T-helper 1 cell (primary cell): ENCODE data around the gene MRPL12.

ENCODE experiments used
- DNase-seq, 5 donors: peaks; one replicate each; pipeline ENCODE4 v3.0.0-alpha.2; 2012 to 2020

MRPL12 gene

DNA sequence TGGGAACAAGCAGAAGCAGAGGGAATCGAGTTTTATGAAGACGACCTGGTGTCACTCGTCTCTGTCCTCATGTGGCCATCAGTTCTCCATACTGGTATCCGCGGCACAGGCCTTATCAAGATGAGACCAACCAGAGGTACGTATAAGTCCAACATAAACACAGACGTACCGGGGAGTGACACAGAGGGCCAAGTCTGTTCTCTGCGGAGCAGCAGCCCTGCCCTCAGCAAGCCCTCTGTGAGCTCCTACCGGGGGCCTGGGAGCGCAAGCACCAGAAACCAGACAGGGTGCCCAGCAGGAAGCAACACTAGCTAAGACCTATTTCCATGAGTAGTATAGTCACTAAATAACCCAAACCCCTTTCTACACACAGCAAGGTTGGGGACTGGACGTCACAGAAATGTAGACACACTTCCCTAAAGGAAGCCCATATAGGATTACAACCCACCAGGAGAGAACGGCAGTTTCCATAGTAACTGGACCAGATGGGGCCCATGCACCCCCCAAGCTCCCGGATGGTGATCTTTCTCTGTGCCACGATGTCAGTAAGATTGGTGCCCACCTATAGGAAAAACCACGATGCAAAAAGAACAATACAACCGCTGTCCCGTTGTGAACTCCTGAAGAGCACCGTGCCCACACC, 20.5 kb upstream of the MRPL12 start:
- DNase-seq: no peak

DNA sequence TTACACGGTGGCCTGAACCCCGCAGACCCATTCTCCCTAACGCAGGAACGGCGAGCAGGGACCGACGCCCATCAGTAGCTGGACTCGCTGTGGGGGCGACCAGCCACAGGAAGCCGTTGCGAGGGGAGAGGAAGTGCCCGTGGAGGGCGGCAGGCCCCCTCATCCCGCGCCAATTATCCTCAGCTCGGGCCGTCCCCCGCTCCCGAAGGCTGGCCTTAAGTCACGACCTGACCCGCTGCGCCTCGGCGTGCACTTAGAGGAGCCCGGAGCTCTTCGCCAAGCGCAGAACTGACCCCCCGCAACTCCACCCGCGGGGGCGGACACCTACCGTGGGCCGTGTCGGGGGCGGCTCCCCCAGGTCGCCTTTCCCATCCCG, 20.0 kb upstream of the MRPL12 start:
- no peak for DNase-seq

DNA sequence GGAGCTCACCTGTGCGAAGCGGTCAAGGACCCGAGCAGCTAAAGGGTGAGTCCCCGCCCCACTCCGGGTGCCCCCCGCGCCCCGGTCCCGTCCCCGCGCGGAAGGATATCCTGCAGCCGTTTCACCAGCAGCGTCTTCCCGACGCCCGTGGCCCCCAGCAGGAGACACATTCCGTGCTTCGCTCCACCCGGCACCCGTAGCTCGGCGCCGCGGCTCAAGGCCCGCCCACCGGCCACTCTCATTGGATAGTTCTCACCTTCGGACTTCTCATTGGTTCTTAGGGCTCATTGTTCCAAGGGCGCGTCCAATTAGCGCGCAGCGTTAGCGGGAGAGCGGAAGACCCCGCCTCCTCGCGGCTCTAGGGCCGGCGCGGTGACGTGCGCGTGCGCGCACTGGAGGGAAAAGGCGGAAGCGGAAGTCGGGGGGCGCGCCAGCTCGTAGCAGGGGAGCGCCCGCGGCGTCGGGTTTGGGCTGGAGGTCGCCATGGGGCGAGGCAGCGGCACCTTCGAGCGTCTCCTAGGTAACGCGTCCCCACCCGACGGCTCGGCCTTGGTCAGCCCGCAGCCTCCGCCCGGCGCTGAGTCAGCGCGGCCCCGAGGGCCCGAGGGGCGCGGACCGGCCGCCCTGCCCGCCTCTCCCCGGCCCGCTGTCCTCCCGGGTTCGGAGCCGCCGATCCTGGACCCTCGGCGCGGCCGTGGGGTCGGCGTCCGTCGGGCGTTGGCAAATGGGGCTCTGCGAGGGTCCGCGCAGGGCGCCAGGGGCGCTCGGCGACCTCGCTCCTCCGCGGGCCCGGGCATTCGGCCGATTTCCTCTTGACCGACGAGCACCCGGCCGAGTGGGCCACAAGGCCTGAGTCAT, 19.4 kb upstream of the MRPL12 start, which contains the start of the genes ARL16 and HGS:
TSS of gene ARL16 (minus strand) at position 214 of the 858 bp plus-strand sequence. CDS start at position 170, 44 bp downstream.
TSS of gene HGS (plus strand) at position 428 of the 858 bp plus-strand sequence. CDS start at position 484, 56 bp downstream.
- peak; percentile 93 to 99 (median 95) for DNase-seq

DNA sequence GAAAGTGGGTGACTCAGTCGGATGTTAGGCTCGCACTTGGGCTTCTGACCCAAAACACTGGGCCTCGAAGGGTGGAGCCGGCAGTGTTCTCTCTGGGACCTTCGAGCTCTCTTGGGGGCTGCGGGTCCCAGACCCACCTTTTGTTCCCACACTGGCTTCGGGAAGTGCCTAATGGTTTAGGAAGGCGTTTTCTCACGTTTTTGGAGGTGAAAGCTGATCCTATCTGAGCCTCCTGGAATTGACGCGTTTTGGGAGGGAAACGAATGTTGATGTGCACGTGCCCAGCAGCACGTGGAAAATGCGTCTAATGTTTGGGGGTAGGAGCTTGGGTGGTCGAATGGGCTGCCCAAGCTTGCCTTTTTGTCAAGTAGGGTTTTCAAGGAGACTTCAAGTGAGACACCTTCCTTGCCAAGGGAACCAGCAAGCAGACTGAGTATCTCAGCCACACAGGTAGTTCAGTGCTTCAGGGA, 18.7 kb upstream of the MRPL12 start:
- no peak for DNase-seq

DNA sequence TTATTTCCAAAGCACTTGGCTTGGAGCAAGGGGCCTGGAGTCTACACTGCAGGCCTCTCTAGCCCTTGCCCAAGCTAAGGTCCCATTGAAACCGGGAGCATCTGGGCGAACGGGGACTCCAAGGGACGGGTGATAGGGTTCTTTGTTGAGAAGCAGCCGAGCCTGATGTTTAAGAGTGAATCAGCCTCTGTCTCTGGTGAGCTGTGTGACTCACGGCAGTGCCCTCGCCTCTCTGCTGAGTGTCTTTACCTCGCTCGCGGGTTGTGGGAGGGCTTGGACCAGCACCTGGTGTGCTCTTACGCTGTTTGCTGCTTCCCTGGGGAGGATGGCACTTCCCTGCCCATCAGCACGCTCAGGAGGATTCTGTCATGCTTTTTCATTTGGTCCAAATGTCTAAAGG, 18.1 kb upstream of the MRPL12 start:
- DNase-seq: no peak

DNA sequence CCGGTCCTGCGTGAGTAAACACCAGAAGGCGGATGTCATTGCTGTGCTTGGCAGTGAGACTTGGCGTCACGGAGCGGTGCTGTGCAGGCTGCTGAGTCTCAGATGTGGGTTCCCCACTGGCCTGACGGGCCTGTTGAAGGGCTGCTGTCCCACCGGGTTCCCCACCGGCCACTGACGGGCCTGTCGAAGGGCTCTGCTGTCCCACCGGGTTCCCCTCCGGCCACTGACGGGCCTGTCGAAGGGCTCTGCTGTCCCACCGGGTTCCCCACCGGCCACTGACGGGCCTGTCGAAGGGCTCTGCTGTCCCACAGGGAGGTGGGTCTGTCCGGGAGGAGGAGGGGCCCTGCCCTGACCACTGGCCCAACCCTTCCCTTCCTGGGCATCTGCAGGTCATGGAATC, 16.6 kb upstream of the MRPL12 start:
- no peak for DNase-seq

DNA sequence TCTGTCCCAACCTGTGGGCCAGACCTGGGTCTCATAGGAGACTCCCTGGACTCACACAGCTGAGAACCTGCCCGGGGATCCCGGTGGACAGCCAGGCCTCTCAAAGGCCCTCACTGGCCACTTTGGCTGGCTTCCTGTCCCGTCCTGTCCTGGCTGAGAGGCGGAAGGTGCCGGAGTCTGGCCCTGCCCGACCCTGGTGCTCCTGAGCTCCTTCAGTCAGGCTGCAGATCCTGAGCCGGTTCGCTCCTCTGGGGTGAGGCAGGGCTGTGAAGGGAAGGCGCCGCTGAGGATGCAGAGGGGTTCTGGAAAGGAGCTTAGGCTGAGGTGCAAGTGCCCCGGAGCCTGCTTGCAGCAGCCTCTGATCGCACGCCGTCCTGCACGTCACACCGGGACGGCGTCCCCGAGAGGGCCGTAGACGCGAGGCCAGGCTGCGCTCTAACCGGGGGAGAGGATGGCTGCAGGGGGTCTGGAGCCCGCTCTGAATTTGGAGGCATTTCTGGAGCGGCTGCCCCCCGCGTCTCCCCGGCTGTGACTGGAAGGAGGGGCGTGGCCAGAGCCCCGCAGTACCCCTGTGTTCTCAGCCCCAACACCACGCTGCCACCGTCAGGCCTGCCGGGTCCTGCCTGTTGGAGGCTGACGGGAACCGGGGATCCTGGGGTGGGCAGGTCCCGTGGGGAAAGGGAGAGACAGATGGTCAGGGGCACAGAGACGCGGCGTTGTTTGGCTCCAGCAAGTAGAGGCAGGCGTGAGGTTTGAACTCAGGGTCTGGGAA, 15.2 kb upstream of the MRPL12 start:
- no peak for DNase-seq

DNA sequence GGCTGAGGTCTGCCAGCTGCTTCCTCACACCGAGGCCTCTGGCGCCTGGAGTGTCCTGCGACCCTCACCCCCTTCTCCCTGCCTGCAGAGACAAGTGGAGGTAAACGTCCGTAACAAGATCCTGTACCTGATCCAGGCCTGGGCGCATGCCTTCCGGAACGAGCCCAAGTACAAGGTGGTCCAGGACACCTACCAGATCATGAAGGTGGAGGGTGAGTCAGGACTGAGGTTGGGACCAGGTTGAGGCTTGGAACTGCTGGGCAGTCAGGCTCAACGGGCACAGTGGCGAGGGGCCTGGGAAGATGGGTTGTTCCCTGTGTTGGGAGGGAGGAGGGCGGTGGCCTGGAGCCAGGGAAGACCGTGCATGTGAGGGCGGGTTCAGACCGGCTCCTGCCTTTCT, 14.6 kb upstream of the MRPL12 start:
- no peak for DNase-seq

DNA sequence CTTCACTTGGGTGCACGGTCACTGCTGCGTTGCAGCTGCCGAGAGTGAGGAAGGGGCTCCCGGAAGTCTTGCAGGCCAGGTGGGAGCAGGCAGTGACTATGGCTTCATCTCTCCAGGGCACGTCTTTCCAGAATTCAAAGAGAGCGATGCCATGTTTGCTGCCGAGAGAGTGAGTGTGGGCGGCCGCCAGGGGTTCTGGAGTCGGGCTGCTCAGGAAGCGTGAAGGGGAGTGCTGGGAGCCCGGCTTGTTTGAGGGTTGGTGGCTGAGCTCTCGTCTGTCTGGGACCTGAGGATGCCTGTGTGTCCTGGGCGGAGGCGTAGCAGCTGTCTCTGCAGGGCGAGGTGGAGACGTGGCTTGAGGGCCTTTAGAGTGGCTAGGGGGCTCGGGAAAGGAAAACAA, 13.1 kb upstream of the MRPL12 start:
- no peak for DNase-seq

DNA sequence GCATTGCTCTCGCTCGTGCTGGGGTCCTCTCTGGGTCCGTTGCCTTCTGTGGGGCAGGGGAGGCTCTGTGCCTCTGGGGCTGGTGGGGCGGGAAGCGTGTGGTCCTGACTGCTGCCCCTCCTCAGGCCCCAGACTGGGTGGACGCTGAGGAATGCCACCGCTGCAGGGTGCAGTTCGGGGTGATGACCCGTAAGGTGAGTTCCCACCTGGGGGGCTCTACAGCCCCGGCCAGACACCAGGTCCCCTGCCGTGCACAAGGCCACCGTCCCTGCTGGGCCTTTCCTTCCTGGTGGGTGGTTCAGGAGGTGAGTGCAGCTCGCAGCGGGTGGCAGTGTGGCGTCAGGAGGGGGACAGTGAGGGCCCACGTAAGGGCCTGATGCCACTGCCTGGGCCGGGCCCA, 12.6 kb upstream of the MRPL12 start:
- DNase-seq: no peak

DNA sequence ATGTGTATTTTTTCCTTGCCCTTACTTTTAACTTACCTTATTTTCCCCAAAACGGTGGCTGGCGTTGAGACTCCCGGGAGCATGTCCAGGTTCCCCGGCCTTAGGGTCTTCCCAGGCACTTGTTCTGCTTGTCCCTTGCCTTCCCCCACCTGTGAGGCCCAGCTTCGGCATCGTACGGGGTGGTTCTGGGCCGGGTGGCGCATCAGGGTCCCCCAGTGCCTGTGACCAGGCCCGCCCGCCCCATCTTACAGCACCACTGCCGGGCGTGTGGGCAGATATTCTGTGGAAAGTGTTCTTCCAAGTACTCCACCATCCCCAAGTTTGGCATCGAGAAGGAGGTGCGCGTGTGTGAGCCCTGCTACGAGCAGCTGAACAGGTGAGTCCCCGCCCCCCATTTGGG, 12.0 kb upstream of the MRPL12 start:
- no peak for DNase-seq

DNA sequence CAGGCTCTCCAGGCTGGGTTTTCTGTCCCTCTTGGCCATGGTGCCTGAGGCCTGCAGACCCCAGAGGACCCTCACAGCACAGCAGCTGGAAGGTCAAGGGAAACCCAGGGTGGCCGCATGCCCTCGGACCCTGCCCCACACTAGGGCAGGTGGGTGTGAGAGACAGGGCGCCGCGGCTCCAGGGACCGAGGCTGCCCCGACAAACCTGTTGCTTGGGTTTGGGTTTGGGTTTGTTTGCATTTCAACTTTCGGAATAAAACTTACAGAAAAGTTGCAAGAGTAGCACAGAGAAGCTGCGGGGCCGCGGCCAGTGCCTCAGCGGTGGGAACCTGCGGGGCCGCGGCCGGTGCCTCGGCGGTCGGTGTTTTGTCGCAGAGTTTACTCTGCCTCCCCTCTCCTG, 11.6 kb upstream of the MRPL12 start:
- DNase-seq: no peak

DNA sequence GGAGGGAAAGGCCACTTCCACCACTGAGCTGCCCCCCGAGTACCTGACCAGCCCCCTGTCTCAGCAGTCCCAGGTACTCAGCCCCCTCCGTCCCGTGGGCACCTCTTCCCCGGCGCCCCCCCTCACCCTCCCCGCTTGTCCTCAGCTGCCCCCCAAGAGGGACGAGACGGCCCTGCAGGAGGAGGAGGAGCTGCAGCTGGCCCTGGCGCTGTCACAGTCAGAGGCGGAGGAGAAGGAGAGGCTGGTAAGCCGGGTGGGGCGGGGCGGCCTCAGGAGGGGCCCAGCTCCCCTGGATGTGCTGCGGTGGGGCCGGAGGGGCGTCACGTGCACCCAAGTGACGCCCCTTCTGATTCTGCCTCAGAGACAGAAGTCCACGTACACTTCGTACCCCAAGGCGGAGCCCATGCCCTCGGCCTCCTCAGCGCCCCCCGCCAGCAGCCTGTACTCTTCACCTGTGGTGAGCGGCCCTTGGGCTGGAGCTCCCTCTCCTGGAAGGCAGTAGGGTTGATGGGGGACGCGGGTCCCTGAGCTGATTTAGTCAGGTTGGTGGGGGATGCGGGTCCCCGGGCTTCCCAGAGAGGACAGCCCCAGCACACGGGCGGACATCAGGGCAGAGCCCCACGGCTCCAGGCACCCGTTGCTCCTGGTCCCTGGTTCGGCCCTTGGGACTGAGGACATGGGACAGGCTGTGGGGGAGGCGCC, 9.5 kb upstream of the MRPL12 start:
- DNase-seq: no peak

DNA sequence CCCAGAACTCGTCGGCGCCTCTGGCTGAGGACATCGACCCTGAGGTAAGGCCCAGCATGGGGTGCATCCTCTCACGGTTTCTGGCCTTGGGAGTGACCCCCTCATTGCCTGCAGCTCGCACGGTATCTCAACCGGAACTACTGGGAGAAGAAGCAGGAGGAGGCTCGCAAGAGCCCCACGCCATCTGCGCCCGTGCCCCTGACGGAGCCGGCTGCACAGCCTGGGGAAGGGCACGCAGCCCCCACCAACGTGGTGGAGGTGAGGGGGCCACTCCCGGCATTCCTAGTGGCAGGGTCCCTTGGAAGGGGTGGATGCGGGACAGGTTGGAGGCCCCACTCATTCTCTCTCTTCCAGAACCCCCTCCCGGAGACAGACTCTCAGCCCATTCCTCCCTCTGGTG, 8.4 kb upstream of the MRPL12 start:
- DNase-seq: no peak

DNA sequence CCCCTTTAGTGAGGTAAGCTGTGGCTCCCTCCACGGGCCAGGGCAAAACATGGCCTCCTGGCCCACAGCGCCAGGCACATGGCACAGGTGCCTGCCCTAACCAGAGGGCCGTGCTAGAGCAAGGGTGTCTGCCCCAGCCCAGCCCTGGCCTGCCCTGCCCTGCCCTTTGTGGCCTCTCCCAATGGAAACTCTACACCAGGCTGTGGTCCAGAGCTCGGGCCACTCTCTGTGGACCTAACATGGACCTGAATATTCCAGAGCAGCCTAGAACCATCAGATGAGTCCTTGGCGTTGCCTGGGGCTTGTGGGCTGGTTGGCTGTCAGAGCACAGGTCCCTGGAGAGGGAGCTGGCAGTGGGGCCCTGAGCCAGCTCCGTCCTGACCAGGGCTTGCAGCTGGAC, 8.0 kb upstream of the MRPL12 start:
- DNase-seq: no peak

DNA sequence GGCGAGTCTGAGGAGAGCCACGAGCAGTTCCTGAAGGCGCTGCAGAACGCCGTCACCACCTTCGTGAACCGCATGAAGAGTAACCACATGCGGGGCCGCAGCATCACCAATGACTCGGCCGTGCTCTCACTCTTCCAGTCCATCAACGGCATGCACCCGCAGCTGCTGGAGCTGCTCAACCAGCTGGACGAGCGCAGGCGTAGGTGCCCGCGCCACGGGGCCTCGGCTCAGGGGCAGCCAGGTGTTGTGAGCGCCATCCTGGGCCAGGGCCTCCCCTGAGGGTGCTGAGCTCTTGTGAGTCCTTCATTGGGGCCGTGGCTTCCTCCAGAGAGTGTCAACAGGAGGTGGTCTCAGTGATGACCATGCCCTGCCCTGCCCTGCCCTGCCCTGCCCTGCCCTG, 7.4 kb upstream of the MRPL12 start:
- no peak for DNase-seq

DNA sequence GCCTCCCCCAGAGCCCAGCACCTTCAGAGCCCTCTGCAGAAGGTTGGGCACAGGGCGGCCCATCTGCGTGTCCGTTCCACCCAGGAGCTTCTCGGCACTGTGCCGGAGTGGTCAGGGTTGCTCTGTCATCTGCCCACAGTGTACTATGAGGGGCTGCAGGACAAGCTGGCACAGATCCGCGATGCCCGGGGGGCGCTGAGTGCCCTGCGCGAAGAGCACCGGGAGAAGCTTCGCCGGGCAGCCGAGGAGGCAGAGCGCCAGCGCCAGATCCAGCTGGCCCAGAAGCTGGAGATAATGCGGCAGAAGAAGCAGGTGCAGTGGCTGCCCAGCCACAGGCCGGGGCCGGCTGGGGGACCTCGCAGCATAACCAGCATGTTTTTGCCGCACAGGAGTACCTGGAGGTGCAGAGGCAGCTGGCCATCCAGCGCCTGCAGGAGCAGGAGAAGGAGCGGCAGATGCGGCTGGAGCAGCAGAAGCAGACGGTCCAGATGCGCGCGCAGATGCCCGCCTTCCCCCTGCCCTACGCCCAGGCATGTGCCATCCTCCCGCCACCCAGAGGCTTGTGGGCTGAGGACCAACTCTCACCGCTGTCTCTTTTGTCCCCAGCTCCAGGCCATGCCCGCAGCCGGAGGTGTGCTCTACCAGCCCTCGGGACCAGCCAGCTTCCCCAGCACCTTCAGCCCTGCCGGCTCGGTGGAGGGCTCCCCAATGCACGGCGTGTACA, 6.8 kb upstream of the MRPL12 start:
- no peak for DNase-seq

DNA sequence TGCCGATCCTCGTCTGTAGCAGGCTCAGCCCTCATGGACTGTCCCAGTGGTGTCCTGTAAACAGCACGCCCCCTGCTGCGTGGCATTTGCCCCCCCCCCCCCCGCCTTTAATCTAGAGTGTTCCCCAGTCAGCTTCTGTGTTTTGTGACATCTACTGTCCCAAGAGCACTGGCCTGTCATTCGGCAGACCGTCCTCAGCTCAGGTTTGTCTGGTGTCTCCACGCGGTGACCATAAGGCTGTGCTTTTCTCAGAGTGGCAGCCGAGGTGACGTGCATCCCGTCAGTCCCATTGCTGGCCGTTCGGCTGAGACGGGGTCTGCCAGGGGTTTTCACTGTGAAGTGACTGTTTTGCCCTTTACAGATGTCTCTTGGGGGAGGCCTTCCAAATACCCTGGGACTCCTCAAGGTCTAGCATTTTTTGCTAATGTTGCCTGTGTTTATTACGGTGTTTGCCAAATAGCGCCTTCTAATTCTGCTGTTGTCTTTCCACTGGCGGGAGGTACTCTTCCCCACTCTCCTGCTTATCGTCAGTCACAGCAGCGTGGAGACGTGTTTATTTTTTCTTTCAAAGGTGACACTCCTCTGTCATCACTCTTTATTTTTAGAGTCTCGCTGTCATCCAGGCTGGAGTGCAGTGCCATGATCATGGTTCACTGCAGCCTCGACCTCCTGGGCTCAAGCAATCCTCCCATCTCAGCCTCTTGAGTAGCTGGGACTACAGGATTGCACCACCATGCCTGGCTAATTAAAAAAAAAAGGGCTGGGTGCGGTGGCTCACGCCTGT, 5.7 kb upstream of the MRPL12 start:
- no peak for DNase-seq

DNA sequence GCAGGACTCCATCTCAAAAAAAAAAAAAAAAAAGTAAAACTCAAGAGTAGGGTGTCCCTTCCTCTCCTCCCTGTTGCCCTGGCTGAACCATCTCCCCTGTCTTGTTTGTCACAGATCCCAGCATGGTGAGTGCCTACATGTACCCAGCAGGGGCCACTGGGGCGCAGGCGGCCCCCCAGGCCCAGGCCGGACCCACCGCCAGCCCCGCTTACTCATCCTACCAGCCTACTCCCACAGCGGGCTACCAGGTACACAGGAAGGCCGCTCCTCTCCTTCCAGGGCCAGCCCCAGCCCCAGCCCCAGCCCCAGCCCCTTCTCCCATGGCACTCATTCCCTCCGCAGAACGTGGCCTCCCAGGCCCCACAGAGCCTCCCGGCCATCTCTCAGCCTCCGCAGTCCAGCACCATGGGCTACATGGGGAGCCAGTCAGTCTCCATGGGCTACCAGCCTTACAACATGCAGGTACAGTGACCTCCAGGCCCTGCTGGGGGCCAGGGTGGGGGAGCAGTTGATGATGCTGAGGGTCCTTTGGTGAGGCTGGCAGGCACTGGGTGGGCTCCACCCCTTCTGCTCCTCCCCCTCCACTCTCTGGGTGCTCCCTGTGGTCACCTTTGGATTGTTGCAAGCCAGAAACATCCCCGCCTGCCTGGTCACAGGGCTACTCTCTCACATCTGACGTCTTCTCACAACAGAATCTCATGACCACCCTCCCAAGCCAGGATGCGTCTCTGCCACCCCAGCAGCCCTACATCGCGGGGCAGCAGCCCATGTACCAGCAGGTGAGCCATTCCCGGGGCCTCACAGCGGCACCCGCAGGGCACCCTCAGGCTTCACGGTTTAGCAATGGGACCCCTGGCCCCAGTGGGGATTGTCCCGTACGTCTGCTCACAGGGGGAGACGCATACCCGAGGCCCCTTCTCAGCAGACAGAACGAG, 2.5 kb upstream of the MRPL12 start:
- DNase-seq: no peak
